Measurements from ENCODE around the gene HDAC9.

GRCh38 chr7:18570890-18571478 lies 75.4 kb downstream of the HDAC9 start:
- TF ChIP-seq POLR2AphosphoS5 (IDR thresholded peaks at IDR 0.05; ENCODE audit: low read depth, low read length) (no peak), REST (IDR thresholded peaks at IDR 0.05; ENCODE audit: insufficient read depth in 1 of 2, low read depth in 2 of 2, low read length in 2 of 2) (no peak)

All from PFSK-1 (cell line).